BLaER1 treated with 17β-estradiol and CSF1 and Interleukin-3, amounts not matched to agents 10 nM and 100 nM (cell line): ENCODE results near the gene TPGS1.

ENCODE experiments used
- H3K27ac ChIP-seq, 11 experiments: shearing (Covaris generic); formaldehyde crosslinking; 2 replicates each; pipeline ENCODE4 v1.8.1; 2022
- H3K27me3 ChIP-seq, 11 experiments: shearing (Covaris generic); formaldehyde crosslinking; 2 replicates each; pipeline ENCODE4 v1.8.1; 2022
- H3K36me3 ChIP-seq, 11 experiments: shearing (Covaris generic); formaldehyde crosslinking; 2 replicates each; pipeline ENCODE4 v1.8.1; 2022
- H3K4me1 ChIP-seq, 10 experiments: shearing (Covaris generic); formaldehyde crosslinking; 2 replicates each; pipeline ENCODE4 v1.8.1; 2022
- H3K4me2 ChIP-seq, 11 experiments: shearing (Covaris generic); formaldehyde crosslinking; 2 replicates each; pipeline ENCODE4 v1.8.1; 2022
- H3K4me3 ChIP-seq, 10 experiments: shearing (Covaris generic); formaldehyde crosslinking; 2 replicates each; pipeline ENCODE4 v1.8.1; 2022
- H3K9ac ChIP-seq, 11 experiments: shearing (Covaris generic); formaldehyde crosslinking; 2 replicates each; pipeline ENCODE4 v1.8.1; 2022
- H3K9me3 ChIP-seq, 11 experiments: shearing (Covaris generic); formaldehyde crosslinking; replicated peaks in 1 of 11; 2 replicates each; pipeline ENCODE4 v1.8.1; 2022
- H4K20me1 ChIP-seq, 11 experiments: shearing (Covaris generic); formaldehyde crosslinking; 2 replicates each; pipeline ENCODE4 v1.8.1; 2022
- Cebpa-rat ChIP-seq, 11 experiments: shearing (Covaris generic); IDR thresholded peaks; 2 replicates each; pipeline ENCODE4 v1.8.1; 2022

Gene TPGS1

DNA sequence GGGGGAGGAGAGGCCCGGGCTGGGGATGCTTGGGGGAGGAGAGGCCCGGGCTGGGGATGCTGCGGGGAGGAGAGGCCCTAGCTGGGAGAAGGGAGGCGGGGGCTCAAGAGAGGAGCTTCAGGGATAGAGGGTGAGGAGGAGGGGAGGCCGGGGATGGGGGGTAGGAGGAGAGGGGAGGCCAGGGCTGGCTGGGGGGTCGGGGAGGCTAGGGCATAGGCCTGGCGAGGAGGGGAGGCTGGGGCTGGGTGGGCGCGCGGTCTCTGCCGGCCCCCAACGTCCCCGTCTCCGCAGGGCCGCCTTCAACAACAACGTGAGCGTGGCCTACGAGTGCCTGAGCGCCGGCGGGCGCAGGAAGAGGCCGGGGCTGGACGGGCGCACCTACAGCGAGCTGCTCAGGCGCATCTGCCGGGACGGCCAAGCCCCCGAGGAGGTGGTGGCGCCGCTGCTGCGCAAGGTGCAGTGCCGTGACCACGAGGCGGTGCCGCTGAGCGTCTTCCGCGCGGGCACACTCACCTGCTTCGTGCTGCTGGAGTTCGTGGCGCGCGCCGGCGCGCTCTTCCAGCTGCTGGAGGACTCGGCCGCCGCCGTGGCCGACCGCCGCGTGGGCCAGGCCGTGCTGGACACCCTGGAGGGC lies 11.4 kb downstream of the TPGS1 start:
- Histone ChIP-seq H3K9ac (no peak overlapping the region), H3K4me2 (no peak overlapping the region)
- no peak for TF ChIP-seq Cebpa-rat (IDR thresholded peaks at IDR 0.05)

GRCh38 chr19:519449-519865 lies 12.2 kb downstream of the TPGS1 start:
- no peak overlapping the region for H3K4me3 ChIP-seq
- H4K20me1 ChIP-seq, result peaks cover 0 to 12% (median 5%) of the 10 kb centered on the region in 11 experiments; a peak in 15 of 22 replicates
- no peak for TF ChIP-seq Cebpa-rat (IDR thresholded peaks at IDR 0.05)
- peaks cover 0 to 22% (median 13%) of the 10 kb centered on the region in 11 experiments; a peak in 17 of 22 replicates for H3K36me3 ChIP-seq
- H3K4me1 ChIP-seq, result peaks cover 3 to 25% (median 18%) of the 10 kb centered on the region in 10 experiments; a peak in 16 of 20 replicates
- H3K9ac ChIP-seq, result no peak overlapping the region
- H3K9me3 ChIP-seq, result no peaks in the 10 kb centered on the region
- no peak overlapping the region for H3K4me2 ChIP-seq
- no peaks in the 10 kb centered on the region for H3K27me3 ChIP-seq
- H3K27ac ChIP-seq, result no peak overlapping the region

More for the DNA sequence above, 11.4 kb downstream of the TPGS1 start:
- Histone ChIP-seq H3K4me3 (no peak overlapping the region), H3K4me1 (peaks cover 3 to 30% (median 22%) of the 10 kb centered on the region in 10 experiments; a peak in 17 of 20 replicates), H3K36me3 (peaks cover 6 to 30% (median 19%) of the 10 kb centered on the region in 11 experiments; a peak in 19 of 22 replicates), H3K27ac (no peak overlapping the region), H3K9me3 (no peaks in the 10 kb centered on the region), H3K27me3 (no peaks in the 10 kb centered on the region), H4K20me1 (peaks cover 0 to 19% (median 12%) of the 10 kb centered on the region in 11 experiments; a peak in 15 of 22 replicates)

GRCh38 chr19:522726-523125 lies 15.4 kb downstream of the TPGS1 start:
- no peak overlapping the region for H3K4me3 ChIP-seq
- H3K27me3 ChIP-seq, result no peaks in the 10 kb centered on the region
- H3K4me2 ChIP-seq, result no peak overlapping the region
- H4K20me1 ChIP-seq, result peaks cover 0 to 5% (median 0%) of the 10 kb centered on the region in 11 experiments; a peak in 3 of 22 replicates
- no peaks in the 10 kb centered on the region for H3K9me3 ChIP-seq
- H3K36me3 ChIP-seq, result peaks cover 0 to 15% (median 11%) of the 10 kb centered on the region in 11 experiments; a peak in 17 of 22 replicates
- H3K9ac ChIP-seq, result no peak overlapping the region
- TF ChIP-seq Cebpa-rat (IDR thresholded peaks at IDR 0.05), result no peak
- H3K27ac ChIP-seq, result no peak overlapping the region
- peaks cover 3 to 17% (median 15%) of the 10 kb centered on the region in 10 experiments; a peak in 16 of 20 replicates for H3K4me1 ChIP-seq

DNA sequence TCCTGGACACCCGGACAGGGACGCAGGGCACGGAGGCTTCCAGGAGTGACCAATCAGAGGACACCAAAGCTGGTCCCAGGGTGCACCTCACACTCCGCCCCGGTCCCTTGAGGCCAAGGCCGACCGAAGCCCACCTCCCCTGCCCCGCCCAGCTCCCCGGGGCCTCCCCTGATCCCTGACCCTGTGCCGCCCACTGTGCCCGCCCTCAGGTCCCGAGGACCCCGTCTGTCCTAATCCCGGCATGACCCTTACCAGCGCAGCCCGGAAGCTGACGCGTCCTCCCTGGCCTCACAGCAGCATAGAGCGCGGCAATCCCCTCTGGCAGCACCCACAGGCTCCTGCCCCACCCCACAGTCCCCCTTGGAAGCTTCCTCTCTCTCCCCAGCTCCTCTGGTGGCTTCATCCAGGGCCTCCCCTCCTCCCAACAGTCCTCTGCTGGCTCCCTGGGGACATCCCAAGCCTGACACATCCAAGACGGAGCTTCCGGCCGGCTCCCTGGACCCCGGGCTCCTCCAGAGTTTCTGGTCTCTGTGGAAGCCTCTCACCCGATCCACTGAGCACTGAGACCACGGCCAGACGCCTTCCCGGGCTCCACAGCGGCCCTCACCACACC lies 16.9 kb downstream of the TPGS1 start:
- no peak overlapping the region for H3K9ac ChIP-seq
- H3K27me3 ChIP-seq, result no peaks in the 10 kb centered on the region
- H3K4me3 ChIP-seq, result no peak overlapping the region
- H3K36me3 ChIP-seq, result peaks cover 0 to 11% (median 9%) of the 10 kb centered on the region in 11 experiments; a peak in 17 of 22 replicates
- no peak overlapping the region for H3K4me2 ChIP-seq
- TF ChIP-seq Cebpa-rat (IDR thresholded peaks at IDR 0.05), result no peak
- no peak overlapping the region for H3K27ac ChIP-seq
- H3K9me3 ChIP-seq, result no peaks in the 10 kb centered on the region
- H3K4me1 ChIP-seq, result peaks cover 3 to 24% (median 16%) of the 10 kb centered on the region in 10 experiments; a peak in 16 of 20 replicates
- peaks cover 0 to 5% (median 0%) of the 10 kb centered on the region in 11 experiments; a peak in 3 of 22 replicates for H4K20me1 ChIP-seq

DNA sequence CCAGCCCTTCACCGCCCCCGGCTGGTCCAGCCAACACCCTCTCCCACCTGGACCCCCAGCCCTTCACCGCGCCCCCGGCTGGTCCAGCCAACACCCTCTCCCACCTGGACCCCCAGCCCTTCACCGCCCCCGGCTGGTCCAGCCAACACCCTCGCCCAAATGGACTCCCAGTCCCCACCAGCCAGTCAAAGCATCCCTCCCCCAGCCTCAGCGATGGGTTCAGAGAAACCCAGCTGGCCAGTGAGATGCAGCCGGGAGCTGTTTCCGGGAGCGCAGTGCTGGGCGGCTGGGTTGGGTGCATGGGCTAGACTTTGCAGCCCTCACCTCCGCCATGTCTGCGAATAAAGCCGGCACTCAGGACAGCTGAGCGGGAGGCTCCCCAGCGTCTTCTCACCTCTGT lies 17.7 kb downstream of the TPGS1 start:
- H4K20me1 ChIP-seq, result peaks cover 0 to 5% (median 0%) of the 10 kb centered on the region in 11 experiments; a peak in 3 of 22 replicates
- no peaks in the 10 kb centered on the region for H3K27me3 ChIP-seq
- H3K36me3 ChIP-seq, result peaks cover 0 to 3% (median under 1%) of the 10 kb centered on the region in 11 experiments; a peak in 7 of 22 replicates
- no peak overlapping the region for H3K27ac ChIP-seq
- no peak overlapping the region for H3K4me2 ChIP-seq
- H3K9ac ChIP-seq, result no peak overlapping the region
- no peak overlapping the region for H3K4me3 ChIP-seq
- H3K9me3 ChIP-seq, result no peaks in the 10 kb centered on the region
- peaks cover 6 to 25% (median 17%) of the 10 kb centered on the region in 10 experiments; a peak in 17 of 20 replicates for H3K4me1 ChIP-seq
- TF ChIP-seq Cebpa-rat (IDR thresholded peaks at IDR 0.05), result no peak

DNA sequence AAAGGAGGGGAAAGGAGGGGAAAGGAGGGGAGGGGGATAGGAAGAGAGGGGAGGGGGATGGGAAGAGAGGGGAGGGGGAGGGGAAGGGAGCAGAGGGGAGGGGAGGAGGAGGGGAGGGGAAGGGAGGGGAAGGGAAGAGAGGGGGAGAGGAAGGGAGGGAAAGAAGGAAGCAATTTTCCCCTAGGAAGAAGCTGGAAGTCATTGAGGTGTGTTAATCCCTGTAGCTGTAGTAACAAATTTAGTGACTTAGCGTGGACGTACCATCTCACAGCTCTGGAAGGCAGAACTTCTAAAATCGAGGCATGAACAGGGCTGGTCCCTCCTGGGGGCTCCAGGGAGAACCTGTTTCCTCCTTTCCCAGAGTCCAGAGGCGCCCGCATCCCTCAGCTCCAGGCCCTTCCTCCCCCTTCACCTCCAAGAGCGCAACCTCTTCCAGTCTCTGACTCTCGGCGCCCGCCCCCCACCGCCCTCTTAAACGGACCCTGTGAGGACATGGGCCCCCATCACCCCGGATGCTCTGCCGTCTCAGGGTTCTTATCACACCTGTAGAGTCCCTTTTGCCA lies 18.6 kb downstream of the TPGS1 start:
- H3K4me3 ChIP-seq, result no peak overlapping the region
- H3K27me3 ChIP-seq, result no peaks in the 10 kb centered on the region
- H3K9ac ChIP-seq, result no peak overlapping the region
- H3K36me3 ChIP-seq, result no peaks in the 10 kb centered on the region
- no peak overlapping the region for H3K4me2 ChIP-seq
- H3K4me1 ChIP-seq, result peaks cover 12 to 28% (median 20%) of the 10 kb centered on the region in 10 experiments; a peak in 18 of 20 replicates
- TF ChIP-seq Cebpa-rat (IDR thresholded peaks at IDR 0.05), result no peak
- H4K20me1 ChIP-seq, result peaks cover 0 to 5% (median 0%) of the 10 kb centered on the region in 11 experiments; a peak in 3 of 22 replicates
- H3K27ac ChIP-seq, result no peak overlapping the region
- no peaks in the 10 kb centered on the region for H3K9me3 ChIP-seq

- Histone ChIP-seq H3K4me3 (peak overlapping the region; percentile 80 to 100 (median 96)), H3K4me1 (peaks cover 18 to 34% (median 22%) of the 10 kb centered on the region in 10 experiments), H3K27ac (peak overlapping the region in 10 of 11 experiments; percentile 80 to 93 (median 87); a peak in 21 of 22 replicates), H3K9ac (peak overlapping the region; percentile 85 to 96 (median 92)), H3K9me3 (no peaks in the 10 kb centered on the region), H4K20me1 (peaks cover 20 to 37% (median 35%) of the 10 kb centered on the region in 11 experiments), H3K4me2 (peak overlapping the region; percentile 77 to 95 (median 88)), H3K27me3 (no peaks in the 10 kb centered on the region), H3K36me3 (peaks cover 5 to 16% (median 7%) of the 10 kb centered on the region in 11 experiments)
- TF ChIP-seq Cebpa-rat (IDR thresholded peaks at IDR 0.05), result no peak
These were observed 23.1 kb downstream of the TPGS1 start for GRCh38 chr19:530134-531008.

- Histone ChIP-seq H3K4me3 (peak overlapping the region; percentile 80 to 100 (median 96)), H3K36me3 (peaks cover 13 to 24% (median 15%) of the 10 kb centered on the region in 11 experiments), H4K20me1 (peaks cover 28 to 45% (median 43%) of the 10 kb centered on the region in 11 experiments), H3K27me3 (no peaks in the 10 kb centered on the region), H3K9me3 (no peaks in the 10 kb centered on the region), H3K4me1 (peaks cover 18 to 35% (median 22%) of the 10 kb centered on the region in 10 experiments), H3K4me2 (peak overlapping the region; percentile 77 to 99 (median 90)), H3K27ac (peak overlapping the region; percentile 80 to 93 (median 87)), H3K9ac (peak overlapping the region; percentile 85 to 96 (median 92))
- TF ChIP-seq Cebpa-rat (IDR thresholded peaks at IDR 0.05), result no peak
These were observed 23.9 kb downstream of the TPGS1 start for GRCh38 chr19:531009-531752.
